Cardiac muscle cell (in vitro differentiated cells and primary cell): Measurements from ENCODE around the gene SPATS2L. TPM values are rescaled to one million over a fixed set of nuclear protein-coding genes. Genes with fewer than 3 reads are reported as not detected.
A peak's percentile ranks its signal among the peaks of the same experiment; 100 is the strongest.

Source experiments
- DNase-seq, 2 donors: peaks; one replicate each; pipeline versions ENCODE4 v3.0.0 to v3.0.0-alpha.2; 2010 to 2017; ENCODE audit warnings: low read depth in 1 of 2, low spot score in 1 of 2
- H3K27ac ChIP-seq: fragments of 200-600 bp; sonication (generic); 2 replicates; pipeline ENCODE4 v1.5.1; 2016
- H3K27me3 ChIP-seq: fragments of 200-600 bp; sonication (generic); 2 replicates; pipeline ENCODE4 v1.6.0; 2016; ENCODE audit warnings: control low read depth
- H3K36me3 ChIP-seq: fragments of 200-600 bp; sonication (generic); 2 replicates; pipeline ENCODE4 v1.5.1; 2016; ENCODE audit warnings: control low read depth
- H3K4me1 ChIP-seq: fragments of 200-600 bp; sonication (generic); 2 replicates; pipeline ENCODE4 v1.8.1; 2017; ENCODE audit warnings: low read depth, mild to moderate bottlenecking, mixed run types
- H3K4me3 ChIP-seq: fragments of 200-600 bp; sonication (generic); 2 replicates; pipeline ENCODE4 v1.5.1; 2016; ENCODE audit warnings: mild to moderate bottlenecking
- H3K9me3 ChIP-seq: fragments of 200-600 bp; sonication (generic); 2 replicates; pipeline ENCODE4 v1.5.1; 2017; ENCODE audit warnings: low read depth, mild to moderate bottlenecking, control low read depth
- CTCF ChIP-seq: IDR thresholded peaks from 2 replicates; pipeline ENCODE4 v1.5.1; 2012; ENCODE audit warnings: low read depth, mild to moderate bottlenecking, low read length
- polyA plus RNA-seq: library from polyadenylated mRNA; unstranded; fragments of >200 nt; fragmentation: Nextera tagmentation; extraction: Ambion mirVana; gene quantifications from 2 replicates; pipeline ENCODE4 v1.2.1, GENCODE V29; 2016
- total RNA-seq: library from RNA; depleted of rRNA; stranded (reverse); fragments of >200 nt; gene quantifications from 2 replicates; pipeline ENCODE4 v1.2.3, GENCODE V29; 2016

The SPATS2L gene
- total and polyA plus RNA-seq, 2 experiments from 2014 or later = 20.0 to 37.4 TPM

- Histone ChIP-seq H3K36me3 (no peaks in the 10 kb centered on the region), H3K9me3 (no peaks in the 10 kb centered on the region), H3K27me3 (no peaks in the 10 kb centered on the region), H3K27ac (no peak overlapping the region), H3K4me3 (no peak overlapping the region), H3K4me1 (no peaks in the 10 kb centered on the region)
- no peak for DNase-seq
- TF ChIP-seq CTCF = no peak
These were observed 34.2 kb upstream of the SPATS2L start for GRCh38 chr2:200272320-200272719.

- no peaks in the 10 kb centered on the region for H3K9me3 ChIP-seq
- no peaks in the 10 kb centered on the region for H3K27me3 ChIP-seq
- no peaks in the 10 kb centered on the region for H3K36me3 ChIP-seq
- H3K4me1 ChIP-seq = no peaks in the 10 kb centered on the region
- peak in 1 of 2 donors; percentile 27 for DNase-seq
- TF ChIP-seq CTCF = no peak
- H3K4me3 ChIP-seq = no peak overlapping the region
- no peak overlapping the region for H3K27ac ChIP-seq
These were observed 32.1 kb upstream of the SPATS2L start for GRCh38 chr2:200274116-200275075.

- Histone ChIP-seq H3K4me3 (no peak overlapping the region), H3K4me1 (no peaks in the 10 kb centered on the region), H3K36me3 (no peaks in the 10 kb centered on the region), H3K27me3 (no peaks in the 10 kb centered on the region), H3K27ac (no peak overlapping the region), H3K9me3 (no peaks in the 10 kb centered on the region)
- DNase-seq = no peak
- no peak for TF ChIP-seq CTCF
These were observed 31.0 kb upstream of the SPATS2L start for GRCh38 chr2:200275295-200276013.

- H3K4me3 ChIP-seq = no peak overlapping the region
- H3K36me3 ChIP-seq = no peaks in the 10 kb centered on the region
- H3K27me3 ChIP-seq = no peaks in the 10 kb centered on the region
- no peak overlapping the region for H3K27ac ChIP-seq
- H3K4me1 ChIP-seq = no peaks in the 10 kb centered on the region
- no peak for DNase-seq
- H3K9me3 ChIP-seq = no peaks in the 10 kb centered on the region
- no peak for TF ChIP-seq CTCF
These were observed 30.0 kb upstream of the SPATS2L start for GRCh38 chr2:200276472-200276871.

GRCh38 chr2:200278694-200279316 is 27.7 kb upstream of the SPATS2L start:
- Histone ChIP-seq H3K9me3 (no peaks in the 10 kb centered on the region), H3K4me1 (no peaks in the 10 kb centered on the region), H3K27ac (no peak overlapping the region), H3K4me3 (no peak overlapping the region), H3K36me3 (no peaks in the 10 kb centered on the region), H3K27me3 (no peaks in the 10 kb centered on the region)
- no peak for DNase-seq
- no peak for TF ChIP-seq CTCF
